Smooth muscle cell (in vitro differentiated cells): ENCODE results near the gene RNF19B. TPM values are rescaled to one million over a fixed set of nuclear protein-coding genes. Genes with fewer than 3 reads are reported as not detected.
A peak's percentile ranks its signal among the peaks of the same experiment; 100 is the strongest.

Experiments
- DNase-seq: peaks from one replicate; lab custom pipeline; 2025; ENCODE audit not compliant: unreplicated experiment; lab: John Stamatoyannopoulos, UW
- H2AFZ ChIP-seq: fragments of 200-600 bp; sonication (generic); 2 replicates; pipeline ENCODE4 v1.6.0; 2016; ENCODE audit warnings: antibody characterized with exemption, low read depth, mild to moderate bottlenecking
- H3F3A ChIP-seq: fragments of 200-600 bp; sonication (generic); 2 replicates; pipeline ENCODE4 v1.6.0; 2017; ENCODE audit warnings: antibody characterized with exemption, low read depth
- H3K27ac ChIP-seq: fragments of 200-600 bp; sonication (generic); 2 replicates; pipeline ENCODE4 v1.5.1; 2016; ENCODE audit warnings: low read depth, mild to moderate bottlenecking
- H3K27me3 ChIP-seq: fragments of 200-600 bp; sonication (generic); 2 replicates; pipeline ENCODE4 v1.6.1; 2016; ENCODE audit warnings: low read depth, mild to moderate bottlenecking
- H3K36me3 ChIP-seq: fragments of 200-600 bp; sonication (generic); 2 replicates; pipeline ENCODE4 v1.5.1; 2016; ENCODE audit warnings: low read depth
- H3K4me1 ChIP-seq: fragments of 200-600 bp; sonication (generic); 2 replicates; pipeline ENCODE4 v1.5.1; 2016; ENCODE audit warnings: low read depth
- H3K4me2 ChIP-seq: fragments of 200-600 bp; sonication (generic); 2 replicates; pipeline ENCODE4 v1.6.0; 2016; ENCODE audit warnings: mild to moderate bottlenecking
- H3K4me3 ChIP-seq: fragments of 200-600 bp; sonication (generic); 2 replicates; pipeline ENCODE4 v1.5.1; 2016; ENCODE audit warnings: mild to moderate bottlenecking
- H3K79me2 ChIP-seq: fragments of 200-600 bp; sonication (generic); 2 replicates; pipeline ENCODE4 v1.6.0; 2016; ENCODE audit warnings: low read depth, mild to moderate bottlenecking
- H3K9ac ChIP-seq: fragments of 200-600 bp; sonication (generic); 2 replicates; pipeline ENCODE4 v1.6.0; 2016; ENCODE audit warnings: low read depth
- H3K9me3 ChIP-seq: fragments of 200-600 bp; sonication (generic); replicated peaks from 2 replicates; pipeline ENCODE4 v1.5.1; 2016; ENCODE audit warnings: low read depth
- H4K20me1 ChIP-seq: fragments of 200-600 bp; sonication (generic); 2 replicates; pipeline ENCODE4 v1.6.0; 2016; ENCODE audit warnings: low read depth
- WGBS: methylation state at CpG from one replicate; pipeline ENCODE4 v1.1.7; 2016; ENCODE audit warnings: low lambda C conversion rate; 5-methylcytosine and 5-hydroxymethylcytosine counted together
- polyA plus RNA-seq: library from polyadenylated mRNA; unstranded; fragments of >200 nt; fragmentation: Nextera tagmentation; extraction: Ambion mirVana; gene quantifications from 2 replicates; pipeline ENCODE4 v1.2.1, GENCODE V29; 2016
- total RNA-seq: library from RNA; depleted of rRNA; stranded (reverse); fragments of >200 nt; gene quantifications from 2 replicates; pipeline ENCODE4 v1.2.3, GENCODE V29; 2014
- TF ChIP-seq, protein P1 (sequence below): fragments of 200-600 bp; sonication (generic); IDR thresholded peaks from 2 replicates; pipeline ENCODE4 v1.5.1; 2017; ENCODE audit warnings: borderline replicate concordance, mild to moderate bottlenecking, antibody characterized with exemption; ENCODE audit not compliant: insufficient read depth, poor library complexity, severe bottlenecking

RNF19B gene
- total and polyA plus RNA-seq, 2 experiments from 2014 or later: 11.2 to 12.3 TPM

- Histone ChIP-seq H3K4me3 (no peak overlapping the region), H3K4me2 (no peak overlapping the region), H3K27ac (peak overlapping the region; percentile 10), H3K79me2 (peaks cover 10% of the 10 kb centered on the region), H3K4me1 (peaks cover 14% of the 10 kb centered on the region), H3F3A (no peaks in the 10 kb centered on the region), H3K36me3 (no peaks in the 10 kb centered on the region), H3K27me3 (no peaks in the 10 kb centered on the region), H3K9ac (no peak overlapping the region), H2AFZ (no peak overlapping the region), H4K20me1 (peaks cover 10% of the 10 kb centered on the region), H3K9me3 (no peaks in the 10 kb centered on the region)
- 79% methylated on average over 4 of the region's 4 CpGs for WGBS
- DNase-seq: no peak
- TF ChIP-seq, protein P1, sequence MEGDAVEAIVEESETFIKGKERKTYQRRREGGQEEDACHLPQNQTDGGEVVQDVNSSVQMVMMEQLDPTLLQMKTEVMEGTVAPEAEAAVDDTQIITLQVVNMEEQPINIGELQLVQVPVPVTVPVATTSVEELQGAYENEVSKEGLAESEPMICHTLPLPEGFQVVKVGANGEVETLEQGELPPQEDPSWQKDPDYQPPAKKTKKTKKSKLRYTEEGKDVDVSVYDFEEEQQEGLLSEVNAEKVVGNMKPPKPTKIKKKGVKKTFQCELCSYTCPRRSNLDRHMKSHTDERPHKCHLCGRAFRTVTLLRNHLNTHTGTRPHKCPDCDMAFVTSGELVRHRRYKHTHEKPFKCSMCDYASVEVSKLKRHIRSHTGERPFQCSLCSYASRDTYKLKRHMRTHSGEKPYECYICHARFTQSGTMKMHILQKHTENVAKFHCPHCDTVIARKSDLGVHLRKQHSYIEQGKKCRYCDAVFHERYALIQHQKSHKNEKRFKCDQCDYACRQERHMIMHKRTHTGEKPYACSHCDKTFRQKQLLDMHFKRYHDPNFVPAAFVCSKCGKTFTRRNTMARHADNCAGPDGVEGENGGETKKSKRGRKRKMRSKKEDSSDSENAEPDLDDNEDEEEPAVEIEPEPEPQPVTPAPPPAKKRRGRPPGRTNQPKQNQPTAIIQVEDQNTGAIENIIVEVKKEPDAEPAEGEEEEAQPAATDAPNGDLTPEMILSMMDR: no peak
Observed at GRCh38 chr1:32967888-32968568, 3.4 kb upstream of the RNF19B start.

- TF ChIP-seq, protein P1: no peak
- Histone ChIP-seq H3K4me1 (peaks cover 9% of the 10 kb centered on the region), H3K36me3 (no peaks in the 10 kb centered on the region), H3K27ac (no peak overlapping the region), H3K9me3 (no peaks in the 10 kb centered on the region), H3F3A (no peaks in the 10 kb centered on the region), H2AFZ (no peak overlapping the region), H3K79me2 (peaks cover 22% of the 10 kb centered on the region), H3K4me2 (no peak overlapping the region), H3K27me3 (no peaks in the 10 kb centered on the region), H3K4me3 (no peak overlapping the region), H4K20me1 (peaks cover 21% of the 10 kb centered on the region), H3K9ac (no peak overlapping the region)
- no peak for DNase-seq
- 86% methylated on average over 2 of the region's 2 CpGs for WGBS
Observed at GRCh38 chr1:32966900-32967299, 2.3 kb upstream of the RNF19B start.

GRCh38 chr1:32965251-32965747 lies 690 bp upstream of the RNF19B start:
- Histone ChIP-seq H4K20me1 (peaks cover 37% of the 10 kb centered on the region), H3K9ac (no peak overlapping the region), H3K4me3 (peak overlapping the region; percentile 94), H3K27me3 (no peaks in the 10 kb centered on the region), H3K79me2 (peaks cover 38% of the 10 kb centered on the region), H3K36me3 (no peaks in the 10 kb centered on the region), H3K9me3 (no peaks in the 10 kb centered on the region), H2AFZ (peak overlapping the region; percentile 78), H3K4me1 (peaks cover 9% of the 10 kb centered on the region), H3F3A (no peaks in the 10 kb centered on the region), H3K27ac (peak overlapping the region; percentile 34), H3K4me2 (peak overlapping the region; percentile 85)
- TF ChIP-seq, protein P1: no peak
- DNase-seq: no peak
- 77% methylated on average over 5 of the region's 5 CpGs for WGBS
